WTC11 (cell line): Measurements from ENCODE around the gene APOL2. TPM values are rescaled to one million over a fixed set of nuclear protein-coding genes. Genes with fewer than 3 reads are reported as not detected.
"Not testable (repeated sequence)": the region's sequence is repeated elsewhere in the genome, so short reads cannot be mapped to it uniquely, and the experiment has no call there.

ENCODE experiments used
- ATAC-seq: fragments of 200-7000 bp; cut with Tn5 transposase; 2 replicates; pipeline ENCODE4 v1.10.0; 2021; ENCODE audit warnings: mild to moderate bottlenecking, moderate library complexity
- CTCF ChIA-PET: fragments of 300-600 bp; sonication (Branson Sonifier 250); formaldehyde crosslinking; loops from one replicate; lab custom pipeline; 2021; ENCODE audit warnings: antibody characterized with exemption; lab: Charles Lee
- POLR2A ChIA-PET: fragments of 350-600 bp; sonication (Branson Sonifier 250); formaldehyde crosslinking; loops from one replicate; lab custom pipeline; 2021; ENCODE audit warnings: antibody characterized with exemption; lab: Charles Lee
- DNase-seq: peaks from one replicate; pipeline ENCODE4 v3.0.0; 2021; ENCODE audit warnings: low spot score
- H3K27ac Mint-ChIP-seq: 2 replicates; pipeline ENCODE4 v1.8.0; 2021; ENCODE audit warnings: mixed read lengths
- H3K27me3 Mint-ChIP-seq: 2 replicates; pipeline ENCODE4 v1.8.0; 2021; ENCODE audit warnings: low read depth, mild to moderate bottlenecking, moderate library complexity, mixed read lengths
- H3K36me3 Mint-ChIP-seq: 2 replicates; pipeline ENCODE4 v1.8.0; 2021; ENCODE audit warnings: mixed read lengths
- H3K4me1 Mint-ChIP-seq: 2 replicates; pipeline ENCODE4 v1.8.0; 2022; ENCODE audit warnings: mixed read lengths
- H3K4me3 Mint-ChIP-seq: 2 replicates; pipeline ENCODE4 v1.8.0; 2021; ENCODE audit warnings: mild to moderate bottlenecking, moderate library complexity, mixed read lengths
- H3K9me3 Mint-ChIP-seq: 2 replicates; pipeline ENCODE4 v1.8.0; 2021; ENCODE audit warnings: mixed read lengths
- CREM ChIP-seq: sonication (generic); formaldehyde crosslinking; IDR thresholded peaks from 2 replicates; pipeline ENCODE4 v1.8.1; 2022; ENCODE audit warnings: mild to moderate bottlenecking, missing genetic modification reagents, moderate library complexity
- EMX1 ChIP-seq: fragments of 250-450 bp; sonication (Bioruptor Pico); IDR thresholded peaks from 2 replicates; pipeline ENCODE4 v1.8.0; 2021; ENCODE audit warnings: mild to moderate bottlenecking
- ERG ChIP-seq: fragments of 250-450 bp; sonication (Bioruptor Pico); IDR thresholded peaks from 2 replicates; pipeline ENCODE4 v1.8.0; 2021; ENCODE audit warnings: mild to moderate bottlenecking
- ESRRA ChIP-seq: sonication (generic); formaldehyde crosslinking; IDR thresholded peaks from 2 replicates; pipeline ENCODE4 v1.8.1; 2022; ENCODE audit warnings: mild to moderate bottlenecking, missing genetic modification reagents, borderline replicate concordance
- GABPB1 ChIP-seq: sonication (generic); formaldehyde crosslinking; IDR thresholded peaks from 2 replicates; pipeline ENCODE4 v1.8.1; 2023; ENCODE audit warnings: mild to moderate bottlenecking, missing genetic modification reagents
- JAZF1 ChIP-seq: fragments of 250-450 bp; sonication (Bioruptor Pico); IDR thresholded peaks from 2 replicates; pipeline ENCODE4 v1.9.0; 2021; ENCODE audit warnings: moderate library complexity, mild to moderate bottlenecking, inconsistent platforms
- MXD4 ChIP-seq: fragments of 250-450 bp; sonication (Bioruptor Pico); IDR thresholded peaks from 2 replicates; pipeline ENCODE4 v1.8.0; 2021; ENCODE audit warnings: mild to moderate bottlenecking, moderate library complexity, borderline replicate concordance
- RORB ChIP-seq: fragments of 250-450 bp; sonication (Bioruptor Pico); IDR thresholded peaks from 2 replicates; pipeline ENCODE4 v1.9.0; 2021; ENCODE audit warnings: mild to moderate bottlenecking
- SMAD3 ChIP-seq: sonication (generic); formaldehyde crosslinking; IDR thresholded peaks from 2 replicates; pipeline ENCODE4 v1.8.0; 2022; ENCODE audit warnings: missing genetic modification reagents, mild to moderate bottlenecking, borderline replicate concordance
- USF1 ChIP-seq: sonication (generic); formaldehyde crosslinking; IDR thresholded peaks from 2 replicates; pipeline ENCODE4 v1.8.0; 2022; ENCODE audit warnings: mild to moderate bottlenecking, missing genetic modification reagents
- ZMAT4 ChIP-seq: fragments of 250-450 bp; sonication (Bioruptor Pico); IDR thresholded peaks from 2 replicates; pipeline ENCODE4 v1.9.0; 2021; ENCODE audit warnings: mild to moderate bottlenecking
- ZNF423 ChIP-seq: fragments of 250-450 bp; sonication (Bioruptor Pico); IDR thresholded peaks from 2 replicates; pipeline ENCODE4 v2.1.2; 2022; ENCODE audit warnings: mild to moderate bottlenecking, moderate library complexity
- total RNA-seq: library from RNA; stranded (reverse); gene quantifications from 3 replicates; pipeline ENCODE4 v1.2.3, GENCODE V29; 2021
- TF ChIP-seq, protein P1 (sequence below): sonication (generic); formaldehyde crosslinking; IDR thresholded peaks from 2 replicates; pipeline ENCODE4 v1.8.1; 2022; ENCODE audit warnings: mild to moderate bottlenecking, missing genetic modification reagents, moderate library complexity, borderline replicate concordance
- TF ChIP-seq, protein P2 (sequence below): sonication (generic); formaldehyde crosslinking; IDR thresholded peaks from 2 replicates; pipeline ENCODE4 v1.8.1; 2022; ENCODE audit warnings: low read depth, missing genetic modification reagents, borderline replicate concordance
- TF ChIP-seq, protein P3 (sequence below): sonication (generic); formaldehyde crosslinking; IDR thresholded peaks from 2 replicates; pipeline ENCODE4 v1.8.0; 2022; ENCODE audit warnings: mild to moderate bottlenecking, missing genetic modification reagents

The APOL2 gene
- total RNA-seq, 1 experiment from 2014 or later = 11.2 TPM

DNA sequence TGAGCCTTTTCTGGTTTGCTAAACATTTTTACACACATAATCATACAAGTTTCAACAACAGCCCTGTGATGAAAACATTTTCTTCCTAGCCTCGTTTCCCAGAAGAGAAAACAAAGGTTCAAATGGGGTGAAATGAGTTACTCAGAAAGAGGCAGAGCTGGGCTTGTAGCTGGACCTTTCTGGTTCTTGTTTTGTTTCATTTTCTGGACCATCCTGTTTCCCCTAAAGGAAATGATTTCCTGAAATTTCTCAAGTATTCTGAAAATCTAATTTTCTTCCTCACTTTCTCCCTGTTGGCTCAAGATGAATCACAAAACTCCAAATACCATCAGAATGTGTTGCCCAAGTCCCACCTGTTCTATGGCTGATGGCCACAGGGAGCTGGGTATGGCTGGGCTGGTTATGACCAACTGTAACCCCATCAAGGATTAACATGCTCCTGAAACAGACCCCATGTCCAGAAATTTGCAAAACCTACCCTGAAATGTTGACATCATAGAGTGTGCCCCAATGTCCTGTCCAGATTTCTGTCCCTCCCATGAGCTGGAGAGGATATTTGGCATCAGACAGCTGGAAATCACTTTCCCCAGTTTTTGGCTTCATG lies 31.1 kb downstream of the APOL2 start (continued):
- TF ChIP-seq, protein P1, sequence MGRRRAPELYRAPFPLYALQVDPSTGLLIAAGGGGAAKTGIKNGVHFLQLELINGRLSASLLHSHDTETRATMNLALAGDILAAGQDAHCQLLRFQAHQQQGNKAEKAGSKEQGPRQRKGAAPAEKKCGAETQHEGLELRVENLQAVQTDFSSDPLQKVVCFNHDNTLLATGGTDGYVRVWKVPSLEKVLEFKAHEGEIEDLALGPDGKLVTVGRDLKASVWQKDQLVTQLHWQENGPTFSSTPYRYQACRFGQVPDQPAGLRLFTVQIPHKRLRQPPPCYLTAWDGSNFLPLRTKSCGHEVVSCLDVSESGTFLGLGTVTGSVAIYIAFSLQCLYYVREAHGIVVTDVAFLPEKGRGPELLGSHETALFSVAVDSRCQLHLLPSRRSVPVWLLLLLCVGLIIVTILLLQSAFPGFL (CRISPR knock-in tag) = no peak
- TF ChIP-seq ZMAT4 (CRISPR knock-in tag) (no peak), CREM (CRISPR knock-in tag) (no peak), ZNF423 (no peak)

- CTCF ChIA-PET = no interaction called here
These were observed 33.1 kb downstream of the APOL2 start for GRCh38 chr22:36206255-36206654.

DNA sequence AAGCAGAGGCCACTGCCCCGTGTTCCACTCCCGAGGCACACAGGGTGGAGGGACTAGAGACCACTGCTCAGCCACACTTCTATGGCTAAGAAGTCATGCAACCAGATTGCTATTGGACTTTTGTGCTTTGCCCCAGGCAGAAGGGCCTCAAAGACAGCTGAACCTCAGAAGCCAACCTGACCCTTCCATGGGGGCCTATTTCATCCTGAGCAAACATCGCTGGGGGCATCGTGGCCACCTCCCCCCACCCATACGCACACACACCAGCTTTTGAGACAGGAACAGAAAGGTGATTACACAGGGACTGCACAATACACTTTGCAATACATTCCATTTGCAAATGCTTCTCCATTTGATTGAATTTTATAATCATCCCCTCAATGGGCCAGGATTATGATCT lies 33.8 kb downstream of the APOL2 start:
- Mint-ChIP-seq H3K36me3 (peaks cover 15% of the 10 kb centered on the region), H3K9me3 (peaks cover 24% of the 10 kb centered on the region), H3K4me1 (peaks cover 23% of the 10 kb centered on the region), H3K27me3 (peaks cover 20% of the 10 kb centered on the region)
- CTCF ChIA-PET = interaction anchor here (1.9 kb wide), 1 partner anchor 33 kb away, joined by 8 read pairs; the partner anchor contains the start of gene APOL2
- POLR2A ChIA-PET, ATAC-seq, H3K4me3 Mint-ChIP-seq, H3K27ac Mint-ChIP-seq, DNase-seq: not testable (repeated sequence)

More at GRCh38 chr22:36206255-36206654, 33.1 kb downstream of the APOL2 start:
- no peak overlapping the region for H3K27ac Mint-ChIP-seq
- no peak for DNase-seq
- H3K27me3 Mint-ChIP-seq = peaks cover 21% of the 10 kb centered on the region
- POLR2A ChIA-PET = no interaction called here
- peaks cover 23% of the 10 kb centered on the region for H3K4me1 Mint-ChIP-seq
- no peak for TF ChIP-seq USF1 (CRISPR knock-in tag)
- TF ChIP-seq ESRRA (CRISPR knock-in tag) = no peak
- no peak for TF ChIP-seq GABPB1 (CRISPR knock-in tag)
- TF ChIP-seq SMAD3 (CRISPR knock-in tag) = no peak
- no peak for TF ChIP-seq JAZF1 (CRISPR knock-in tag)
- no peak for ATAC-seq
- H3K36me3 Mint-ChIP-seq = peaks cover 19% of the 10 kb centered on the region
- no peak overlapping the region for H3K4me3 Mint-ChIP-seq
- H3K9me3 Mint-ChIP-seq = peaks cover 31% of the 10 kb centered on the region

GRCh38 chr22:36204632-36205015 lies 34.7 kb downstream of the APOL2 start:
- CTCF ChIA-PET = interaction anchor here (0.9 to 1.9 kb wide), 10 partner anchors 10 to 282 kb away, joined by 3 to 8 read pairs (median 4); partner anchors contain the start of gene APOL2
- POLR2A ChIA-PET = no interaction called here

More at GRCh38 chr22:36204632-36205015, 34.7 kb downstream of the APOL2 start:
- ATAC-seq = peak; percentile 77
- no peak for DNase-seq
- no peak overlapping the region for H3K4me3 Mint-ChIP-seq
- peaks cover 12% of the 10 kb centered on the region for H3K27me3 Mint-ChIP-seq
- H3K36me3 Mint-ChIP-seq = peaks cover 10% of the 10 kb centered on the region
- peaks cover 15% of the 10 kb centered on the region for H3K9me3 Mint-ChIP-seq
- TF ChIP-seq ERG (CRISPR knock-in tag) = no peak
- TF ChIP-seq, protein P2, sequence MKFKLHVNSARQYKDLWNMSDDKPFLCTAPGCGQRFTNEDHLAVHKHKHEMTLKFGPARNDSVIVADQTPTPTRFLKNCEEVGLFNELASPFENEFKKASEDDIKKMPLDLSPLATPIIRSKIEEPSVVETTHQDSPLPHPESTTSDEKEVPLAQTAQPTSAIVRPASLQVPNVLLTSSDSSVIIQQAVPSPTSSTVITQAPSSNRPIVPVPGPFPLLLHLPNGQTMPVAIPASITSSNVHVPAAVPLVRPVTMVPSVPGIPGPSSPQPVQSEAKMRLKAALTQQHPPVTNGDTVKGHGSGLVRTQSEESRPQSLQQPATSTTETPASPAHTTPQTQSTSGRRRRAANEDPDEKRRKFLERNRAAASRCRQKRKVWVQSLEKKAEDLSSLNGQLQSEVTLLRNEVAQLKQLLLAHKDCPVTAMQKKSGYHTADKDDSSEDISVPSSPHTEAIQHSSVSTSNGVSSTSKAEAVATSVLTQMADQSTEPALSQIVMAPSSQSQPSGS (CRISPR knock-in tag) = no peak
- TF ChIP-seq EMX1 (CRISPR knock-in tag) = no peak
- TF ChIP-seq CREM (CRISPR knock-in tag) = no peak
- TF ChIP-seq, protein P3, sequence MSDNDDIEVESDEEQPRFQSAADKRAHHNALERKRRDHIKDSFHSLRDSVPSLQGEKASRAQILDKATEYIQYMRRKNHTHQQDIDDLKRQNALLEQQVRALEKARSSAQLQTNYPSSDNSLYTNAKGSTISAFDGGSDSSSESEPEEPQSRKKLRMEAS (CRISPR knock-in tag) = no peak
- TF ChIP-seq RORB (CRISPR knock-in tag) = no peak
- TF ChIP-seq GABPB1 (CRISPR knock-in tag) = no peak
- TF ChIP-seq MXD4 = no peak
- no peak overlapping the region for H3K27ac Mint-ChIP-seq
- H3K4me1 Mint-ChIP-seq = peaks cover 23% of the 10 kb centered on the region
